GM23248 (cell line): ENCODE measurements around the gene ZNF205.
"Not testable (repeated sequence)": the region's sequence is repeated elsewhere in the genome, so short reads cannot be mapped to it uniquely, and the experiment has no call there.

Experiments used
- EZH2 ChIP-seq: fragments of 200-600 bp; sonication (generic); IDR thresholded peaks from 2 replicates; pipeline ENCODE4 v1.6.1; 2018; ENCODE audit warnings: antibody characterized with exemption, mild to moderate bottlenecking; ENCODE audit not compliant: insufficient read depth, poor library complexity, severe bottlenecking
- EZH2phosphoT487 ChIP-seq: fragments of 200-600 bp; sonication (generic); IDR thresholded peaks from 2 replicates; pipeline ENCODE4 v1.6.1; 2018; ENCODE audit warnings: antibody characterized with exemption, moderate library complexity, mild to moderate bottlenecking, low read depth; ENCODE audit not compliant: insufficient read depth

GRCh38 chr16:3069146-3069545 is 43.2 kb upstream of the ZNF205 start:
- not testable (repeated sequence) for TF ChIP-seq EZH2, EZH2phosphoT487
